Measurements from ENCODE around the gene F12.
"Not testable (repeated sequence)": the region's sequence is repeated elsewhere in the genome, so short reads cannot be mapped to it uniquely, and the experiment has no call there.

Gene F12

GRCh38 chr5:177387405-177387804 lies 22.0 kb downstream of the F12 start:
- no peak for DNase-seq (ENCODE audit: low read depth)

GRCh38 chr5:177386542-177386941 lies 22.8 kb downstream of the F12 start:
- DNase-seq (ENCODE audit: low read depth) = no peak

- no peak for DNase-seq (ENCODE audit: low read depth)
These were observed 23.6 kb downstream of the F12 start for GRCh38 chr5:177385720-177386119.

GRCh38 chr5:177384134-177384533 lies 25.2 kb downstream of the F12 start, which contains the start of gene SLC34A1:
Gene SLC34A1, plus strand, starts transcription at chr5:177384434. Its CDS starts 1,308 bp downstream, at chr5:177385742.
- DNase-seq (ENCODE audit: low read depth) = no peak

GRCh38 chr5:177383181-177383580 lies 26.2 kb downstream of the F12 start:
- DNase-seq (ENCODE audit: low read depth) = no peak

- no peak for DNase-seq (ENCODE audit: low read depth)
These were observed 26.8 kb downstream of the F12 start for GRCh38 chr5:177382423-177383029.

GRCh38 chr5:177380805-177381126 lies 28.6 kb downstream of the F12 start:
- no peak for DNase-seq (ENCODE audit: low read depth)

- no peak for DNase-seq (ENCODE audit: low read depth)
These were observed 30.2 kb downstream of the F12 start for GRCh38 chr5:177378884-177379883.

GRCh38 chr5:177377851-177378776 lies 31.2 kb downstream of the F12 start:
- DNase-seq (ENCODE audit: low read depth) = no peak

GRCh38 chr5:177376107-177376506 lies 33.3 kb downstream of the F12 start:
- no peak for DNase-seq (ENCODE audit: low read depth)

- DNase-seq (ENCODE audit: low read depth) = not testable (repeated sequence)
These were observed 33.8 kb downstream of the F12 start for GRCh38 chr5:177375516-177375915.

- DNase-seq (ENCODE audit: low read depth) = no peak
These were observed 35.2 kb downstream of the F12 start for GRCh38 chr5:177374211-177374610.

- DNase-seq (ENCODE audit: low read depth) = no peak
These were observed 35.6 kb downstream of the F12 start for GRCh38 chr5:177373806-177374205.

GRCh38 chr5:177372910-177373309 lies 36.5 kb downstream of the F12 start:
- no peak for DNase-seq (ENCODE audit: low read depth)

- no peak for DNase-seq (ENCODE audit: low read depth)
These were observed 37.1 kb downstream of the F12 start for GRCh38 chr5:177372034-177372896.

GRCh38 chr5:177371120-177372033 lies 38.0 kb downstream of the F12 start:
- DNase-seq (ENCODE audit: low read depth) = no peak

GRCh38 chr5:177370488-177371119 lies 38.8 kb downstream of the F12 start:
- DNase-seq (ENCODE audit: low read depth) = peak; percentile 73

- no peak for DNase-seq (ENCODE audit: low read depth)
These were observed 39.5 kb downstream of the F12 start for GRCh38 chr5:177369645-177370440.
